Measurements from ENCODE around the gene UNC45B.
"Not testable (repeated sequence)": the region's sequence is repeated elsewhere in the genome, so short reads cannot be mapped to it uniquely, and the experiment has no call there.

Gene UNC45B

GRCh38 chr17:35171834-35172233 lies 24.2 kb downstream of the UNC45B start:
- DNase-seq (ENCODE audit: extremely low read depth, low read depth) = no peak
- TF ChIP-seq CTCF (IDR thresholded peaks at IDR 0.05; ENCODE audit: low read depth, low read length) = no peak

GRCh38 chr17:35172321-35172720 lies 24.7 kb downstream of the UNC45B start:
- DNase-seq (ENCODE audit: extremely low read depth, low read depth) = not testable (repeated sequence)

GRCh38 chr17:35174835-35175334 lies 27.3 kb downstream of the UNC45B start:
- no peak for DNase-seq (ENCODE audit: extremely low read depth, low read depth)
- no peak for TF ChIP-seq CTCF (IDR thresholded peaks at IDR 0.05; ENCODE audit: low read depth, low read length)

- no peak for DNase-seq (ENCODE audit: extremely low read depth, low read depth)
- no peak for TF ChIP-seq CTCF (IDR thresholded peaks at IDR 0.05; ENCODE audit: low read depth, low read length)
Measured at GRCh38 chr17:35175638-35176415, 28.2 kb downstream of the UNC45B start.

- TF ChIP-seq CTCF (IDR thresholded peaks at IDR 0.05; ENCODE audit: low read depth, low read length) = no peak
- no peak for DNase-seq (ENCODE audit: extremely low read depth, low read depth)
Measured at GRCh38 chr17:35176897-35177296, 29.3 kb downstream of the UNC45B start.

- not testable (repeated sequence) for DNase-seq (ENCODE audit: extremely low read depth, low read depth)
Measured at GRCh38 chr17:35179379-35179778, 31.8 kb downstream of the UNC45B start.

GRCh38 chr17:35183332-35183731 lies 35.7 kb downstream of the UNC45B start:
- TF ChIP-seq CTCF (IDR thresholded peaks at IDR 0.05; ENCODE audit: low read depth, low read length) = no peak
- no peak for DNase-seq (ENCODE audit: extremely low read depth, low read depth)

- DNase-seq (ENCODE audit: extremely low read depth, low read depth) = no peak
- no peak for TF ChIP-seq CTCF (IDR thresholded peaks at IDR 0.05; ENCODE audit: low read depth, low read length)
Measured at GRCh38 chr17:35184274-35184673, 36.7 kb downstream of the UNC45B start.

Measured in AG09319 (cell line).